SK-N-SH treated with all-trans-retinoic acid at 6 μM for 48 hours (cell line): ENCODE data around the gene FOXC1.

ENCODE experiments used
- ATAC-seq: fragments of 200-7000 bp; cut with Tn5 transposase; 3 replicates; pipeline ENCODE4 v1.9.1; 2020; ENCODE audit warnings: mild to moderate bottlenecking, moderate library complexity
- ARNTL ChIP-seq: fragments of 450-650 bp; formaldehyde crosslinking; IDR thresholded peaks from 2 replicates; pipeline ENCODE4 v1.5.0; 2020; ENCODE audit warnings: low read depth, mild to moderate bottlenecking, moderate library complexity, borderline replicate concordance
- BACH2 ChIP-seq: fragments of 250-450 bp; sonication (Bioruptor Pico); IDR thresholded peaks from 2 replicates; pipeline ENCODE4 v1.9.0; 2021; ENCODE audit warnings: mild to moderate bottlenecking, borderline replicate concordance
- CSDC2 ChIP-seq: fragments of 250-450 bp; sonication (Bioruptor Pico); IDR thresholded peaks from 2 replicates; pipeline ENCODE4 v1.5.0; 2020; ENCODE audit warnings: mild to moderate bottlenecking, moderate library complexity
- ESRRG ChIP-seq: fragments of 250-450 bp; sonication (Bioruptor Pico); IDR thresholded peaks from 2 replicates; pipeline ENCODE4 v1.6.1; 2021; ENCODE audit warnings: mild to moderate bottlenecking
- GLIS3 ChIP-seq: fragments of 250-450 bp; sonication (Bioruptor Pico); IDR thresholded peaks from 2 replicates; pipeline ENCODE4 v1.5.0; 2020; ENCODE audit warnings: mild to moderate bottlenecking, moderate library complexity
- ISL1 ChIP-seq: fragments of 250-450 bp; sonication (Bioruptor Pico); IDR thresholded peaks from 2 replicates; pipeline ENCODE4 v2.1.2; 2022; ENCODE audit warnings: mild to moderate bottlenecking, moderate library complexity
- OSR1 ChIP-seq: fragments of 250-450 bp; sonication (Bioruptor Pico); IDR thresholded peaks from 2 replicates; pipeline ENCODE4 v1.8.0; 2022; ENCODE audit warnings: moderate library complexity, mild to moderate bottlenecking, inconsistent platforms
- RARB ChIP-seq: fragments of 250-450 bp; sonication (Bioruptor Pico); IDR thresholded peaks from 2 replicates; pipeline ENCODE4 v1.8.0; 2021; ENCODE audit warnings: mild to moderate bottlenecking, moderate library complexity
- SNAI2 ChIP-seq: fragments of 250-450 bp; sonication (Bioruptor Pico); IDR thresholded peaks from 2 replicates; pipeline ENCODE4 v1.5.0; 2020; ENCODE audit warnings: mild to moderate bottlenecking, moderate library complexity
- TOX ChIP-seq: fragments of 250-450 bp; sonication (Bioruptor Pico); IDR thresholded peaks from 2 replicates; pipeline ENCODE4 v1.8.0; 2021; ENCODE audit warnings: mild to moderate bottlenecking, moderate library complexity, borderline replicate concordance
- ZC3H10 ChIP-seq: fragments of 250-450 bp; sonication (Bioruptor Pico); IDR thresholded peaks from 2 replicates; pipeline ENCODE4 v1.5.1; 2021; ENCODE audit warnings: mild to moderate bottlenecking, moderate library complexity
- ZFP3 ChIP-seq: fragments of 250-450 bp; sonication (Bioruptor Pico); IDR thresholded peaks from 2 replicates; pipeline ENCODE4 v1.5.0; 2020; ENCODE audit warnings: mild to moderate bottlenecking, moderate library complexity
- ZNF565 ChIP-seq: fragments of 450-650 bp; formaldehyde crosslinking; conservative IDR thresholded peaks from 2 replicates; pipeline ENCODE4 v1.5.0; 2020; ENCODE audit warnings: low read depth, mild to moderate bottlenecking, moderate library complexity
- ZNF70 ChIP-seq: fragments of 450-650 bp; formaldehyde crosslinking; IDR thresholded peaks from 2 replicates; pipeline ENCODE4 v1.5.0; 2020; ENCODE audit warnings: mild to moderate bottlenecking, moderate library complexity
- ZNF8 ChIP-seq: fragments of 450-650 bp; formaldehyde crosslinking; IDR thresholded peaks from 2 replicates; pipeline ENCODE4 v1.5.0; 2020; ENCODE audit warnings: mild to moderate bottlenecking, moderate library complexity
- TF ChIP-seq, protein P1 (sequence below): fragments of 250-450 bp; sonication (Bioruptor Pico); IDR thresholded peaks from 2 replicates; pipeline ENCODE4 v1.5.0; 2020; ENCODE audit warnings: mild to moderate bottlenecking, moderate library complexity
- TF ChIP-seq, protein P2 (sequence below): fragments of 250-450 bp; sonication (Bioruptor Pico); IDR thresholded peaks from 2 replicates; pipeline ENCODE4 v1.8.0; 2020; ENCODE audit warnings: mild to moderate bottlenecking, moderate library complexity, borderline replicate concordance
- TF ChIP-seq, protein P3 (sequence below): fragments of 250-450 bp; sonication (Bioruptor Pico); IDR thresholded peaks from 2 replicates; pipeline ENCODE4 v1.5.1; 2021; ENCODE audit warnings: mild to moderate bottlenecking, moderate library complexity
- TF ChIP-seq, protein P4 (sequence below): fragments of 250-450 bp; sonication (Bioruptor Pico); IDR thresholded peaks from 2 replicates; pipeline ENCODE4 v1.8.0; 2021; ENCODE audit warnings: low read depth, mild to moderate bottlenecking, moderate library complexity, borderline replicate concordance
- TF ChIP-seq, protein P5 (sequence below): fragments of 250-450 bp; sonication (Bioruptor Pico); IDR thresholded peaks from 2 replicates; pipeline ENCODE4 v1.5.1; 2020; ENCODE audit warnings: low read depth, mild to moderate bottlenecking, moderate library complexity

FOXC1 gene

DNA sequence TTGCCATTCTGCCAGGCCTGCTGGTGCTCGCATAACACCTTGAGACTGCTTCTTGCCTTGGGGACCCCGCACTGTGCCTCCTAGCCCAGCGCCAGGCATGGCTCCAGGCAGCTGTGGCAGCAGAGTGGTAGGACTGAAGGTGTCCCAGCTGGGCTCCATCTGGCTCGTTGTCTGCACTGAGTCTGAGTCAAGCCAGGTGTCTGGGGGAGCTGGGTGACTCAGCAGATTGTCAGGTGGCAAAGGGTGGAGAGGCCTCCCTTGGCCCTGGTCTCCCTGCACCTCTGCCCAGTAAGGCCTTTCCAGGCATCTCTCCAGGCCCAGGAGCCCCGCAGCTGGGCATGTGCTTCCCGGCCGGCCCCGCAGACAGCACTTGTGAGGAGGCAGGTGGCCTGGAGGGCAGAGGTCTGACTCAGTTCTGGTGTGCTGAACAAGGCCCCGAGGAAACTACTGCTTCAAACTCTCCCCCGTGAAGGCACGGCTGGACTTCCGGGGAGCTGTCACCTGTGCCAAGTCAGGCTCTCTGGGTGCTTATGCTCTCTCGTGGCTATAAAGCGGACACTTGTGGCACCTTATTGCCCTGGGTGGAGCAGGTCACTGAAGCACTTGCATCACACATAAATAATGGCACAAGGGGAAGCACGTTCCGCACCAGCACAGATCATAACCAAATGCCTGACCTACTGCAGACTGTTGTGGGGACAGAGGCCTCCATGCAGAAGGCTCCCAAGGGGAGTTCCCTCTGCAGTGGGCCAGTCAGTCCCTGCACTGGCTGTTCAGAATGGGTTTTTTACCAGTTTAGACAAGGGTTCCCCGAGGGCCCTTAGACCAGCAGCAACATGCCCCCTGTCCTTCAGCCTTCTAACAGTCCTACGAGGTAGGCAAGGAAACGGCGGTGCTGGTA, 27.5 kb downstream of the FOXC1 start:
- ATAC-seq = no peak
- TF ChIP-seq, protein P1, sequence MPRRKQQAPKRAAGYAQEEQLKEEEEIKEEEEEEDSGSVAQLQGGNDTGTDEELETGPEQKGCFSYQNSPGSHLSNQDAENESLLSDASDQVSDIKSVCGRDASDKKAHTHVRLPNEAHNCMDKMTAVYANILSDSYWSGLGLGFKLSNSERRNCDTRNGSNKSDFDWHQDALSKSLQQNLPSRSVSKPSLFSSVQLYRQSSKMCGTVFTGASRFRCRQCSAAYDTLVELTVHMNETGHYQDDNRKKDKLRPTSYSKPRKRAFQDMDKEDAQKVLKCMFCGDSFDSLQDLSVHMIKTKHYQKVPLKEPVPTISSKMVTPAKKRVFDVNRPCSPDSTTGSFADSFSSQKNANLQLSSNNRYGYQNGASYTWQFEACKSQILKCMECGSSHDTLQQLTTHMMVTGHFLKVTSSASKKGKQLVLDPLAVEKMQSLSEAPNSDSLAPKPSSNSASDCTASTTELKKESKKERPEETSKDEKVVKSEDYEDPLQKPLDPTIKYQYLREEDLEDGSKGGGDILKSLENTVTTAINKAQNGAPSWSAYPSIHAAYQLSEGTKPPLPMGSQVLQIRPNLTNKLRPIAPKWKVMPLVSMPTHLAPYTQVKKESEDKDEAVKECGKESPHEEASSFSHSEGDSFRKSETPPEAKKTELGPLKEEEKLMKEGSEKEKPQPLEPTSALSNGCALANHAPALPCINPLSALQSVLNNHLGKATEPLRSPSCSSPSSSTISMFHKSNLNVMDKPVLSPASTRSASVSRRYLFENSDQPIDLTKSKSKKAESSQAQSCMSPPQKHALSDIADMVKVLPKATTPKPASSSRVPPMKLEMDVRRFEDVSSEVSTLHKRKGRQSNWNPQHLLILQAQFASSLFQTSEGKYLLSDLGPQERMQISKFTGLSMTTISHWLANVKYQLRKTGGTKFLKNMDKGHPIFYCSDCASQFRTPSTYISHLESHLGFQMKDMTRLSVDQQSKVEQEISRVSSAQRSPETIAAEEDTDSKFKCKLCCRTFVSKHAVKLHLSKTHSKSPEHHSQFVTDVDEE (CRISPR knock-in tag) = no peak
- no peak for TF ChIP-seq ZNF70 (CRISPR knock-in tag)
- TF ChIP-seq, protein P2, sequence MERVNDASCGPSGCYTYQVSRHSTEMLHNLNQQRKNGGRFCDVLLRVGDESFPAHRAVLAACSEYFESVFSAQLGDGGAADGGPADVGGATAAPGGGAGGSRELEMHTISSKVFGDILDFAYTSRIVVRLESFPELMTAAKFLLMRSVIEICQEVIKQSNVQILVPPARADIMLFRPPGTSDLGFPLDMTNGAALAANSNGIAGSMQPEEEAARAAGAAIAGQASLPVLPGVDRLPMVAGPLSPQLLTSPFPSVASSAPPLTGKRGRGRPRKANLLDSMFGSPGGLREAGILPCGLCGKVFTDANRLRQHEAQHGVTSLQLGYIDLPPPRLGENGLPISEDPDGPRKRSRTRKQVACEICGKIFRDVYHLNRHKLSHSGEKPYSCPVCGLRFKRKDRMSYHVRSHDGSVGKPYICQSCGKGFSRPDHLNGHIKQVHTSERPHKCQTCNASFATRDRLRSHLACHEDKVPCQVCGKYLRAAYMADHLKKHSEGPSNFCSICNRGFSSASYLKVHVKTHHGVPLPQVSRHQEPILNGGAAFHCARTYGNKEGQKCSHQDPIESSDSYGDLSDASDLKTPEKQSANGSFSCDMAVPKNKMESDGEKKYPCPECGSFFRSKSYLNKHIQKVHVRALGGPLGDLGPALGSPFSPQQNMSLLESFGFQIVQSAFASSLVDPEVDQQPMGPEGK (CRISPR knock-in tag) = no peak
- no peak for TF ChIP-seq ZNF8 (CRISPR knock-in tag)
- no peak for TF ChIP-seq RARB (CRISPR knock-in tag)
- TF ChIP-seq ISL1 = no peak
- no peak for TF ChIP-seq GLIS3 (CRISPR knock-in tag)
- TF ChIP-seq, protein P3, sequence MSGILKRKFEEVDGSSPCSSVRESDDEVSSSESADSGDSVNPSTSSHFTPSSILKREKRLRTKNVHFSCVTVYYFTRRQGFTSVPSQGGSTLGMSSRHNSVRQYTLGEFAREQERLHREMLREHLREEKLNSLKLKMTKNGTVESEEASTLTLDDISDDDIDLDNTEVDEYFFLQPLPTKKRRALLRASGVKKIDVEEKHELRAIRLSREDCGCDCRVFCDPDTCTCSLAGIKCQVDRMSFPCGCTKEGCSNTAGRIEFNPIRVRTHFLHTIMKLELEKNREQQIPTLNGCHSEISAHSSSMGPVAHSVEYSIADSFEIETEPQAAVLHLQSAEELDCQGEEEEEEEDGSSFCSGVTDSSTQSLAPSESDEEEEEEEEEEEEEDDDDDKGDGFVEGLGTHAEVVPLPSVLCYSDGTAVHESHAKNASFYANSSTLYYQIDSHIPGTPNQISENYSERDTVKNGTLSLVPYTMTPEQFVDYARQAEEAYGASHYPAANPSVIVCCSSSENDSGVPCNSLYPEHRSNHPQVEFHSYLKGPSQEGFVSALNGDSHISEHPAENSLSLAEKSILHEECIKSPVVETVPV (CRISPR knock-in tag) = no peak
- no peak for TF ChIP-seq TOX (CRISPR knock-in tag)
- no peak for TF ChIP-seq OSR1 (CRISPR knock-in tag)

DNA sequence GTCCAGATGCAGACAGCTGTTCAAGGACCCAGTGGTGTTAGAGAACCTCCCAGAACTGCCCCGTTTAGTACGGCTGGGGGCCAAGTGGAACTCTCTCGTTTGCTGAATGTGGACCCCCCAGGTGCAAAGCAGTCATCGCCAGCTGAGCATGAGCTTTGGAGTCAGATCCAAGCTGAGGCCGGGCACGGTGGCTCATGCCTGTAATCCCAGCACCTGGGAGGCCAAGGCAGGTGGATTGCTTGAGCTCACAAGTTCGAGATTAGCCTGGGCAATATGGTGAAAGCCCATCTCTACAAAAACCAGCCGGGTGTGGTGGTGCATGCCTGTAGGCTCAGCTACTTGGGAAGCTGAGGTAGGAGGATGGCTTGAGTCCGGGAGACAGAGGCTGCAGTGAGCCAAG, 29.7 kb downstream of the FOXC1 start:
- TF ChIP-seq, protein P4, sequence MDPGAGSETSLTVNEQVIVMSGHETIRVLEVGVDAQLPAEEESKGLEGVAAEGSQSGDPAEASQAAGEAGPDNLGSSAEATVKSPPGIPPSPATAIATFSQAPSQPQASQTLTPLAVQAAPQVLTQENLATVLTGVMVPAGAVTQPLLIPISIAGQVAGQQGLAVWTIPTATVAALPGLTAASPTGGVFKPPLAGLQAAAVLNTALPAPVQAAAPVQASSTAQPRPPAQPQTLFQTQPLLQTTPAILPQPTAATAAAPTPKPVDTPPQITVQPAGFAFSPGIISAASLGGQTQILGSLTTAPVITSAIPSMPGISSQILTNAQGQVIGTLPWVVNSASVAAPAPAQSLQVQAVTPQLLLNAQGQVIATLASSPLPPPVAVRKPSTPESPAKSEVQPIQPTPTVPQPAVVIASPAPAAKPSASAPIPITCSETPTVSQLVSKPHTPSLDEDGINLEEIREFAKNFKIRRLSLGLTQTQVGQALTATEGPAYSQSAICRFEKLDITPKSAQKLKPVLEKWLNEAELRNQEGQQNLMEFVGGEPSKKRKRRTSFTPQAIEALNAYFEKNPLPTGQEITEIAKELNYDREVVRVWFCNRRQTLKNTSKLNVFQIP (CRISPR knock-in tag) = no peak
- no peak for TF ChIP-seq BACH2 (CRISPR knock-in tag)
- no peak for TF ChIP-seq ZFP3 (CRISPR knock-in tag)
- no peak for TF ChIP-seq ZC3H10 (CRISPR knock-in tag)
- TF ChIP-seq, protein P1 (CRISPR knock-in tag) = no peak
- TF ChIP-seq, protein P5, sequence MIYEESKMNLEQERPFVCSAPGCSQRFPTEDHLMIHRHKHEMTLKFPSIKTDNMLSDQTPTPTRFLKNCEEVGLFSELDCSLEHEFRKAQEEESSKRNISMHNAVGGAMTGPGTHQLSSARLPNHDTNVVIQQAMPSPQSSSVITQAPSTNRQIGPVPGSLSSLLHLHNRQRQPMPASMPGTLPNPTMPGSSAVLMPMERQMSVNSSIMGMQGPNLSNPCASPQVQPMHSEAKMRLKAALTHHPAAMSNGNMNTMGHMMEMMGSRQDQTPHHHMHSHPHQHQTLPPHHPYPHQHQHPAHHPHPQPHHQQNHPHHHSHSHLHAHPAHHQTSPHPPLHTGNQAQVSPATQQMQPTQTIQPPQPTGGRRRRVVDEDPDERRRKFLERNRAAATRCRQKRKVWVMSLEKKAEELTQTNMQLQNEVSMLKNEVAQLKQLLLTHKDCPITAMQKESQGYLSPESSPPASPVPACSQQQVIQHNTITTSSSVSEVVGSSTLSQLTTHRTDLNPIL (CRISPR knock-in tag) = no peak
- TF ChIP-seq ZNF565 (CRISPR knock-in tag) = no peak
- no peak for TF ChIP-seq ESRRG (CRISPR knock-in tag)
- TF ChIP-seq ARNTL (CRISPR knock-in tag) = no peak
- no peak for TF ChIP-seq CSDC2
- TF ChIP-seq GLIS3 (CRISPR knock-in tag) = no peak
- TF ChIP-seq SNAI2 (CRISPR knock-in tag) = no peak
- ATAC-seq = no peak
